Activated CD8-positive, alpha-beta memory T cell treated with anti-CD3 and anti-CD28 coated beads, Interleukin-2, amount 50 U/mL, for 1 hour (primary cell): ENCODE measurements around the gene EXOC4.

ENCODE experiments used
- DNase-seq: peaks from one replicate; pipeline ENCODE4 v3.0.0-alpha.2; 2020; ENCODE audit errors: extremely low read depth

EXOC4 gene

GRCh38 chr7:133827707-133828623, 575.1 kb downstream of the EXOC4 start:
- no peak for DNase-seq

- DNase-seq, result no peak
Observed at GRCh38 chr7:133828906-133829305, 576.0 kb downstream of the EXOC4 start.

GRCh38 chr7:133829336-133829897, 576.5 kb downstream of the EXOC4 start:
- no peak for DNase-seq

GRCh38 chr7:133830081-133830480, 577.2 kb downstream of the EXOC4 start:
- no peak for DNase-seq

- DNase-seq, result no peak
Observed at GRCh38 chr7:133836666-133837065, 583.8 kb downstream of the EXOC4 start.

- DNase-seq, result no peak
Observed at GRCh38 chr7:133837224-133837623, 584.3 kb downstream of the EXOC4 start.

GRCh38 chr7:133839121-133839520, 586.2 kb downstream of the EXOC4 start:
- DNase-seq, result no peak

GRCh38 chr7:133843341-133843740, 590.5 kb downstream of the EXOC4 start:
- DNase-seq, result no peak

- DNase-seq, result no peak
Observed at GRCh38 chr7:133845005-133845404, 592.1 kb downstream of the EXOC4 start.

GRCh38 chr7:133846203-133846945, 593.5 kb downstream of the EXOC4 start:
- DNase-seq, result no peak

GRCh38 chr7:133850497-133851280, 597.8 kb downstream of the EXOC4 start:
- DNase-seq, result no peak

GRCh38 chr7:133851411-133851810, 598.5 kb downstream of the EXOC4 start:
- no peak for DNase-seq

- no peak for DNase-seq
Observed at GRCh38 chr7:133853706-133854276, 600.9 kb downstream of the EXOC4 start.

GRCh38 chr7:133854739-133855138, 601.9 kb downstream of the EXOC4 start:
- DNase-seq, result no peak

GRCh38 chr7:133857376-133858119, 604.7 kb downstream of the EXOC4 start:
- no peak for DNase-seq

- no peak for DNase-seq
Observed at GRCh38 chr7:133858311-133858710, 605.4 kb downstream of the EXOC4 start.

GRCh38 chr7:133859231-133859630, 606.4 kb downstream of the EXOC4 start:
- no peak for DNase-seq

- no peak for DNase-seq
Observed at GRCh38 chr7:133859871-133860450, 607.1 kb downstream of the EXOC4 start.

GRCh38 chr7:133860628-133861335, 607.9 kb downstream of the EXOC4 start:
- DNase-seq, result no peak

- DNase-seq, result no peak
Observed at GRCh38 chr7:133861876-133862275, 609.0 kb downstream of the EXOC4 start.
